ENCODE measurements around the gene CBLL1.
A peak's percentile ranks its signal among the peaks of the same experiment; 100 is the strongest.

Gene CBLL1

DNA sequence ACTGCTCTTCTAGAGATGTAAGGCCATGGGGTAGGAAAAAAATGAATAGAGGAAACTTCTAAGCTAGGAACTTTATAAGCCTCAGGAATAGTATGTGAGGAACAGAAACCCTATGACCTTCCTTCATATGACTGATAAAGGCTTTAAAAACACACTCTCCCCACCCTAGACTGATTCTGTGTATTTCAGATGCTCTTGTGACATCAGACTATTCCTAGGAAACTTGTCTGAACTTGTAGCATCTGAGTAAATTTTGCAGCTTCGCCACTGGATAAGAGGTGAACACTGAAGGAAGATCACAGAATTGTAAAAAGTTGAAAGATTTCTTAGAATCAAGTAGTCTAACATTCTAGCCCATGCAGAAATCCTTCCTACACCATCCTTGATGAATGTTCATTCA lies 31.0 kb upstream of the CBLL1 start:
- no peak for DNase-seq
- Histone ChIP-seq H3K4me3 (ENCODE audit: low read depth, low read length) (no peak overlapping the region), H3K27me3 (replicated peaks) (no peaks in the 10 kb centered on the region), H3K27ac (no peak overlapping the region), H3K36me3 (replicated peaks) (no peaks in the 10 kb centered on the region)
- TF ChIP-seq, protein P1, sequence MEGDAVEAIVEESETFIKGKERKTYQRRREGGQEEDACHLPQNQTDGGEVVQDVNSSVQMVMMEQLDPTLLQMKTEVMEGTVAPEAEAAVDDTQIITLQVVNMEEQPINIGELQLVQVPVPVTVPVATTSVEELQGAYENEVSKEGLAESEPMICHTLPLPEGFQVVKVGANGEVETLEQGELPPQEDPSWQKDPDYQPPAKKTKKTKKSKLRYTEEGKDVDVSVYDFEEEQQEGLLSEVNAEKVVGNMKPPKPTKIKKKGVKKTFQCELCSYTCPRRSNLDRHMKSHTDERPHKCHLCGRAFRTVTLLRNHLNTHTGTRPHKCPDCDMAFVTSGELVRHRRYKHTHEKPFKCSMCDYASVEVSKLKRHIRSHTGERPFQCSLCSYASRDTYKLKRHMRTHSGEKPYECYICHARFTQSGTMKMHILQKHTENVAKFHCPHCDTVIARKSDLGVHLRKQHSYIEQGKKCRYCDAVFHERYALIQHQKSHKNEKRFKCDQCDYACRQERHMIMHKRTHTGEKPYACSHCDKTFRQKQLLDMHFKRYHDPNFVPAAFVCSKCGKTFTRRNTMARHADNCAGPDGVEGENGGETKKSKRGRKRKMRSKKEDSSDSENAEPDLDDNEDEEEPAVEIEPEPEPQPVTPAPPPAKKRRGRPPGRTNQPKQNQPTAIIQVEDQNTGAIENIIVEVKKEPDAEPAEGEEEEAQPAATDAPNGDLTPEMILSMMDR (IDR thresholded peaks at IDR 0.05; ENCODE audit: low read depth, low read length, missing control alignments): no peak
- in situ Hi-C loops (cut with HindIII; ENCODE audit: low pct_ligation_motif_present, low sequenced_read_pairs): loop anchor here (25.0 kb wide), 1 partner anchor 251 kb away; the partner anchor contains the start of gene GPR22

DNA sequence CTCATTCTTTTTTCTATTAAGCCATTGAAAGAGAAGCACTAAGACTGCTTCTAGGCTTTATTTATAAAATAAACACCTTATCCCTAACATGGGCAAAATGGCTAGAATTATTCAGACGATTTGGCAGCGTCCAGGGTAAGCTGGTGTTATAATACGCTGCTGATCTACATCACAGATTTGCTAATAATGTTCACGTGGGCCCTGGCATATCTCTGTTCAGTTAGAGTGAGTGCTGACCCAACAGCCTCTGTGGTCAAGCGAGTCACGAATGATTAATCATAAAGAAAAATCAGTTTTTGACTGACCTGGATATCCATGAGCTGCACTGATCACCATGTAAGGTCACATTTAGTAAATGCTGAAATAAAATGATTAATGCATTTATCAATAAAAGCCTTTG lies 28.4 kb upstream of the CBLL1 start:
- Histone ChIP-seq H3K27ac (no peak overlapping the region), H3K27me3 (replicated peaks) (no peaks in the 10 kb centered on the region), H3K4me3 (ENCODE audit: low read depth, low read length) (no peak overlapping the region), H3K36me3 (replicated peaks) (no peaks in the 10 kb centered on the region)
- peak; percentile 69 for DNase-seq
- in situ Hi-C loops (cut with HindIII; ENCODE audit: low pct_ligation_motif_present, low sequenced_read_pairs): loop anchor here (25.0 kb wide), 1 partner anchor 253 kb away; the partner anchor contains the start of gene GPR22
- TF ChIP-seq, protein P1 (IDR thresholded peaks at IDR 0.05; ENCODE audit: low read depth, low read length, missing control alignments): no peak

DNA sequence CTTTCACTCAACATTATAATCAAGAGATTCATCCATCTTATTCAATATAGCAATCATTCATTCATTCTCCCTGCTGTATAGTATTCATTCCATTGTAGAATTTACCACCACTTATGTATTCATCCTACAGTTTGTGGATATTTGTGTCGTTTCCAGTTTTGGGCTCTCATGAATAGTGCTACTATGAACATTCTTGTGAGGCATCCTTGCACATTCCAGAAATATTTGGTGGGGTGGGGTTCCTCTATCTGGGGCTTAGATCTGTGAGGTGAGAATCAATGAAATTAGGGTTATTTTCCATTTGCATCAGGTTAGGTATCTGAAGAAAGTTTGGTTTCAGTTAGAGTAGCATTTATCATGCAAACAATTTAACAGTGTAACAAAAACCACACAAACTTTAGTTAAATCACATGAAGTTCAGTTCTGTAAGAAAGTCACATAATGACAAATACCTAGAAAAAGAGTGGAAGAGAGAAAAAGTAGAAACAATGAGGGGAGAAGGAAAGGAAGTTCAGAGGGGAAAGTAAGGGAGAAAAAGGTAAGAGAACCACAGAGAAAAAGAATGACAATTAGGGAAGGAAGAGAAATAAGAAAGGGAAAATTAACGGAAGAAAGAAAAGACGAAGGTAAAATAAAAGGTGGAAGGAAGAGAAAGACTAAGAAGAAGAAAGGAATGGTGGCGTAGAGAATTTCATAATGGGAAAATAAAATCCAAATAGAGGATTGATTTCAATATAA lies 25.3 kb upstream of the CBLL1 start:
- TF ChIP-seq, protein P1 (IDR thresholded peaks at IDR 0.05; ENCODE audit: low read depth, low read length, missing control alignments): no peak
- no peak overlapping the region for H3K27ac ChIP-seq
- H3K4me3 ChIP-seq (ENCODE audit: low read depth, low read length): no peak overlapping the region
- DNase-seq: no peak
- no peaks in the 10 kb centered on the region for H3K27me3 ChIP-seq (replicated peaks)
- no peaks in the 10 kb centered on the region for H3K36me3 ChIP-seq (replicated peaks)
- in situ Hi-C loops (cut with HindIII; ENCODE audit: low pct_ligation_motif_present, low sequenced_read_pairs): loop anchor here (25.0 kb wide), 1 partner anchor 256 kb away; the partner anchor contains the start of gene GPR22

DNA sequence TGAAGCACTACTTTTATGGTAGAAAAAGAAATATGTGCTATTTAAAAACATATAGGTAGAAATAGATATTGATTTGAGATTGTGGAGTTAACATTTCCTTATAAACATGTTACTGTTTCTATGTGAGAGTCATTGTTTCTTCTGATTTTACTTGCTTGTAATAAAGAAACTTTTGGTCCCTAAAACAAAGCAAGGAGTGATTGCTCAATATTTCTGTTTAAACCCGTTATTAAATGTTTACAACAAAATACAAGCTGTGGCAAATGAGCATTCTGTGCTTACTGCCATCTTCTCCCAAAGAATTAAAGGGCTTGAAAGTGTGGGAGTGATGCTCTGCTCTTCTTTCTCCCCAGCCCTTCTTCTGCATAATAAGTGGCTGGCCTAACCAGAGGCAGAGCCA lies 22.7 kb upstream of the CBLL1 start:
- in situ Hi-C loops (cut with HindIII; ENCODE audit: low pct_ligation_motif_present, low sequenced_read_pairs): loop anchor here (25.0 kb wide), 1 partner anchor 259 kb away; the partner anchor contains the start of gene GPR22
- no peak overlapping the region for H3K4me3 ChIP-seq (ENCODE audit: low read depth, low read length)
- no peaks in the 10 kb centered on the region for H3K36me3 ChIP-seq (replicated peaks)
- no peaks in the 10 kb centered on the region for H3K27me3 ChIP-seq (replicated peaks)
- H3K27ac ChIP-seq: no peak overlapping the region
- DNase-seq: no peak
- TF ChIP-seq, protein P1 (IDR thresholded peaks at IDR 0.05; ENCODE audit: low read depth, low read length, missing control alignments): no peak

DNA sequence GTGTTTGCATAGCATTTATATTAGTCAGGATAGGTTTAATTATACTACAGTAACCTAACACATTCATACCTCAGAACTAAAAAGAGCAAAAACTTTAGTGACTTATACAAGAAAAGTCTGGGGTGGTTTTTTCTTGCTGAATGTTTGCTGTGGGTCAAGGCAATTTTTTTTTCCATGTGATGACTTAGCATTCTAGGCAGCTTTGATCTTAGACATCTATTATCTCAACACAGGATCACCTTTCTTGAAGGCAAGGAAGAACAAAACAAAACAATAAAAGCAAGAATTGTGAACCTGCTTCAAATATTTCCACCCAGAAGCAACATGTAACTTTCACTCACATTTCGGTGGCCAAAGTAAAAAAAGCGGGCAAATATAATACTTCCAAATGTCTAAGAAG lies 20.7 kb upstream of the CBLL1 start:
- no peak for DNase-seq
- H3K27ac ChIP-seq: no peak overlapping the region

More for the DNA sequence above, 20.7 kb upstream of the CBLL1 start:
- Histone ChIP-seq H3K36me3 (replicated peaks) (no peaks in the 10 kb centered on the region), H3K4me3 (ENCODE audit: low read depth, low read length) (no peak overlapping the region), H3K27me3 (replicated peaks) (peaks cover 2% of the 10 kb centered on the region)
- TF ChIP-seq, protein P1 (IDR thresholded peaks at IDR 0.05; ENCODE audit: low read depth, low read length, missing control alignments): no peak
- in situ Hi-C loops (cut with HindIII; ENCODE audit: low pct_ligation_motif_present, low sequenced_read_pairs): loop anchor here (25.0 kb wide), 1 partner anchor 261 kb away; the partner anchor contains the start of gene GPR22

Measured in brain microvascular endothelial cell (primary cell).